Stimulated activated CD4-positive, alpha-beta T cell treated with anti-CD3 and anti-CD28 coated beads, Interleukin-2, amount 100 ng/mL, for 4 hours (primary cell): ENCODE results near the gene TIMM21.
A peak's percentile ranks its signal among the peaks of the same experiment; 100 is the strongest.

ENCODE experiments used
- DNase-seq: peaks from one replicate; pipeline ENCODE4 v3.0.0-alpha.2; 2020; ENCODE audit warnings: low read depth

TIMM21 gene

DNA sequence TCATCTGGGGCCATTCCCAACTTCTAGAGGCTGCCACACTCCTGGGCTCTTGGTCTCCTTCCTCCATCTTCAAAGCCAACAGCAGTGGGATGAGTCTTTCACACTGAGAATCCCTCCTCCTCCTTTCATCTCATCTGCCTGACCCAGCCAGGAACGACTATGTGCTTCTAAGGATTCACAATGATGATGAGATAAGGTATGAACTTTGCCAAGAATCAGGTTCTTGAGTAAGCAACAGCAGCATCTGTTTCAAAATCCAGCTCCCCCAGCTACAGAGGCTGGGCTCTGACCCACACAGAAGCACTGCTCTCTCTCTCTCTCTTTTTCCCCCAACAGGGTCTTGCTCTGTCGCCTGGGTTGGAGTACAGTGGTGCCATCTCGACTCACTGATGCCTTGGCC lies 46.4 kb downstream of the TIMM21 start:
- no peak for DNase-seq

- peak; percentile 32 for DNase-seq
These were observed 48.1 kb downstream of the TIMM21 start for GRCh38 chr18:74196220-74197119.

DNA sequence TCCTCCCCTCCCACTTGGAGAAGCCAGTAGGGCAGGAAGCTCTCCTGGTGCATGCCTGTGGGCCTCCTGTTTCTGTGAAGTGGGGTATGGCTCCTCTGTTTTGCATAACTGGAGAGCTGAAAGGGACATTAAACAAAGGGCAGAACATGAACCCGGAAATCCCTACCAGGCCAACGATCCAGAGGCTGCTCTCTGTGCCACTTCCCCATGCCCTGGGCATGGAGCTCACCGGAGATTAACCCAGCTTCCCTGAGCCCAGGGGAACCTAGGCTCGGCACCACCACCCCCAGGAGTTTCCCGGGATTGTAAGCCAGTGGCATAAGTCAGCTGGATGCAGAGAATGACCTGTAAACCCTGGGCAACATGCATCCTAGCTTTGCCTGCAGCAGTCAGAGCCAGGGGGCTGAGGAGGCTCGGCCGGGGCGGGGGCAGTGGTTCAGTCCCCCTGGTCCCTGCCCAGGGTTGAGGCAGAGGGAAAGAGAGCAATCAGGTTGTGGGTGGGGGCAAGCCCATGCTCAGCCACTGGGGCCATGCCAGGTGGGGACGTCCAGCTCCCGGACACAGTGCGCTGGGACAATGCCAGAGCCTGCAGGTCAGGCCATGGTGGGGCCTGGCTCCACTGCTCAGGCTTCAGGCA lies 49.5 kb downstream of the TIMM21 start:
- no peak for DNase-seq

DNA sequence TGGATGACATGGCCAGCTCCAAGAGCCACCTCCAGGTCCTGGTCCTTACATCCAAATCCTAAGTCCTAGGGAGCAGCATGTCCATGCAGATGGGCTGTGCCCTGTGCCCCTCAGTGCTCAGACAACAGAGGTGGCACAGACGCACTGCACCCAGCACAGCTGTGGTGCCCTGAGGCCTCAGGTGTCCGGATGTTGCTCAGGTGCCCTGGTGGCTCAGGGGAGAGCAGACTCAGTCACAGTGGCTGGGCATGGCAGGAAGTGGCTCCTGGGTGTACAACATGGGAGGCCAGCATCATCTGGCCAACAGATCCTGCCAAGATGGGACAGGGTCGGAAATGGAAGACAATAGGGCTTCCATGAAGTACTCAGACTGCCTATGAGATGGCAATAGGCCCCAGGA lies 50.1 kb downstream of the TIMM21 start:
- no peak for DNase-seq

GRCh38 chr18:74200780-74201179 lies 52.5 kb downstream of the TIMM21 start:
- DNase-seq: no peak

DNA sequence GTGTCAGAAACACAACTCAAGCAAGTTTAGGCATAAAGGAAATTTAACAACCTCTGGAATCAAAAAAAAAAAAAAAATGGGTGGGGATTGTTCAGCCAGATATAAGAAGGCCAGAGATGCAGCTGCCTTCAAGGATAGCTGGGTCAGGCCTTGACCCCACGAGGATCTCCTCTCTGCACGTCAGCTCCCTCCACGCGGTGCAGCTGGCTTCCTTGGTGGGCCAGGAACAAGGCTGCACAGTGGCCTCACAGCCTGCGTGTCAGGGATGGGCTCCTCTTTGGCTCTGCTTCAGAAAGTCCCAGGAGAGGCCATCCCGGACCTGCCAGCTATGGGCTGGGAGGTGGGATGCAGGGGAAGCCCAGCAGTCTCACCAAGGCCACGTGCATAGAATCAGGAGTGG lies 55.5 kb downstream of the TIMM21 start:
- no peak for DNase-seq

GRCh38 chr18:74204526-74205152 lies 56.3 kb downstream of the TIMM21 start:
- DNase-seq: no peak
